HepG2 (cell line): ENCODE data around the gene POLG2. TPM values are rescaled to one million over a fixed set of nuclear protein-coding genes. Genes with fewer than 3 reads are reported as not detected.

ENCODE experiments used
- ATAC-seq: fragments of 200-7000 bp; cut with Tn5 transposase; 3 replicates; pipeline ENCODE4 v1.9.1; 2020; ENCODE audit warnings: mild to moderate bottlenecking, moderate library complexity
- BruUV-seq: library from RNA; stranded (reverse); fragments of 400-500 nt; replicated peaks from 2 replicates; lab custom pipeline; 2021; lab: Mats Ljungman, UMichigan
- CTCF ChIA-PET: fragments of 300-600 bp; formaldehyde crosslinking; extraction: SDS; loops from one replicate; lab custom pipeline; 2021; ENCODE audit warnings: low total read pairs, inconsistent platforms, low intra/inter-chr PET ratio; lab: Yijun Ruan, JAX
- POLR2A ChIA-PET: fragments of 350-600 bp; sonication (Branson Sonifier 250); formaldehyde crosslinking; loops from one replicate; lab custom pipeline; 2020; ENCODE audit warnings: antibody characterized with exemption, inconsistent platforms; lab: Yijun Ruan, JAX
- DNase-seq: peaks from one replicate; pipeline ENCODE4 v3.0.0-alpha.2; 2015; ENCODE audit warnings: low spot score
- FAIRE-seq: peaks from 3 replicates; lab custom pipeline; 2011; peaks lifted over from hg19 to GRCh38; lab: Jason Lieb, UNC
- H2AFZ ChIP-seq: one replicate; pipeline ENCODE4 v1.6.1; 2011; ENCODE audit warnings: low read length, inconsistent platforms
- H3K27ac ChIP-seq: fragments of 300-600 bp; 3 replicates; pipeline ENCODE4 v1.8.0; 2011; ENCODE audit warnings: mixed run types, mild to moderate bottlenecking, mixed read lengths, low read length, inconsistent platforms; ENCODE audit not compliant: insufficient read depth; ENCODE audit errors: extremely low read length
- H3K27me3 ChIP-seq, 2 experiments: fragments of 200-600 bp in 1 of 2; 2 replicates in 1 of 2; 3 replicates in 1 of 2; pipeline versions ENCODE4 v1.6.0 to v1.8.0; 2011; ENCODE audit warnings: low read length in 2 of 2, mild to moderate bottlenecking in 2 of 2, moderate library complexity in 2 of 2, inconsistent platforms in 1 of 2; ENCODE audit not compliant: insufficient read depth in 2 of 2, control insufficient read depth in 1 of 2
- H3K36me3 ChIP-seq, 2 experiments: fragments of 200-600 bp in 1 of 2; replicated peaks in 1 of 2; 2 replicates in 1 of 2; 3 replicates in 1 of 2; pipeline versions ENCODE4 v1.5.1 to v1.8.0; 2011; ENCODE audit warnings: low read length in 2 of 2, inconsistent platforms in 1 of 2; ENCODE audit not compliant: insufficient read depth in 2 of 2, control insufficient read depth in 1 of 2
- H3K4me1 ChIP-seq: 2 replicates; pipeline ENCODE4 v1.5.1; 2012; ENCODE audit warnings: low read length, inconsistent platforms; ENCODE audit not compliant: insufficient read depth
- H3K4me2 ChIP-seq: 2 replicates; pipeline ENCODE4 v1.6.0; 2011; ENCODE audit warnings: low read depth, low read length, inconsistent platforms
- H3K4me3 ChIP-seq, 3 experiments: fragments of 200-600 bp in 1 of 3; sonication (generic), shearing (Covaris generic) in 1 of 3; replicated peaks in 1 of 3; 2 replicates each; pipeline ENCODE4 v1.5.1; 2011 to 2016; ENCODE audit warnings: low read length in 3 of 3, inconsistent platforms in 2 of 3, low read depth in 2 of 3, mild to moderate bottlenecking in 2 of 3, control low read depth in 1 of 3, mixed read lengths in 1 of 3; ENCODE audit not compliant: insufficient read depth in 1 of 3
- H3K79me2 ChIP-seq: one replicate; pipeline ENCODE4 v1.6.1; 2011; ENCODE audit warnings: low read length, inconsistent platforms; ENCODE audit not compliant: insufficient read depth
- H3K9ac ChIP-seq: 2 replicates; pipeline ENCODE4 v1.6.0; 2011; ENCODE audit warnings: mild to moderate bottlenecking, low read depth, low read length, inconsistent platforms; ENCODE audit not compliant: insufficient read depth
- H3K9me3 ChIP-seq: 2 replicates; pipeline ENCODE4 v1.5.1; 2012; ENCODE audit warnings: mild to moderate bottlenecking, low read length
- H4K20me1 ChIP-seq: 2 replicates; pipeline ENCODE4 v1.6.0; 2011; ENCODE audit warnings: inconsistent platforms, mild to moderate bottlenecking, low read length, moderate library complexity; ENCODE audit not compliant: insufficient read depth
- ATF6 ChIP-seq: sonication (generic); formaldehyde crosslinking; conservative IDR thresholded peaks from 2 replicates; pipeline ENCODE4 v1.4.0; 2020; ENCODE audit warnings: missing genetic modification reagents
- CEBPG ChIP-seq: IDR thresholded peaks from 2 replicates; pipeline ENCODE4 v1.6.1; 2016
- GMEB1 ChIP-seq: sonication (generic); formaldehyde crosslinking; IDR thresholded peaks from 2 replicates; pipeline ENCODE4 v1.5.1; 2020; ENCODE audit warnings: missing genetic modification reagents, mild to moderate bottlenecking, borderline replicate concordance
- MAFF ChIP-seq: IDR thresholded peaks from 2 replicates; pipeline ENCODE4 v1.6.1; 2011; ENCODE audit warnings: low read depth, low read length, improper control_type of control experiment
- MAFK ChIP-seq, 2 experiments: IDR thresholded peaks in 1 of 2; conservative IDR thresholded peaks in 1 of 2; 2 replicates each; pipeline ENCODE4 v1.6.1; 2011; ENCODE audit warnings: improper control_type of control experiment in 2 of 2, low read length in 2 of 2
- MIER2 ChIP-seq: IDR thresholded peaks from 2 replicates; pipeline ENCODE4 v1.6.1; 2016; ENCODE audit warnings: missing biosample characterization, missing genetic modification reagents
- PBX3 ChIP-seq: sonication (generic); formaldehyde crosslinking; IDR thresholded peaks from 2 replicates; pipeline ENCODE4 v1.8.1; 2023; ENCODE audit warnings: missing genetic modification reagents, inconsistent platforms, borderline replicate concordance
- ZMYM3 ChIP-seq: sonication (generic); formaldehyde crosslinking; IDR thresholded peaks from 2 replicates; pipeline ENCODE4 v1.5.1; 2020; ENCODE audit warnings: mild to moderate bottlenecking, missing genetic modification reagents
- ZNF382 ChIP-seq: sonication (generic); formaldehyde crosslinking; IDR thresholded peaks from 2 replicates; pipeline ENCODE4 v1.5.0; 2020; ENCODE audit warnings: missing genetic modification reagents, mild to moderate bottlenecking, borderline replicate concordance
- WGBS: methylation state at CpG from one replicate; pipeline ENCODE4 v1.1.6; 2017; ENCODE audit warnings: low lambda C conversion rate; 5-methylcytosine and 5-hydroxymethylcytosine counted together
- in situ Hi-C: cut with HindIII; loops from 2 replicates; pipeline ENCODE4 v1.10.0; 2017; ENCODE audit warnings: low pct_unique_long_range_greater_than_20kb; ENCODE audit not compliant: extremely low pct_ligation_motif_present
- intact Hi-C: fragments of 100-400 bp; cut with micrococcal nuclease; formaldehyde crosslinking; loops from one replicate; pipeline ENCODE4 v1.10.0; 2022; ENCODE audit not compliant: unreplicated experiment
- polyA plus RNA-seq, 8 experiments: library from polyadenylated mRNA; depleted of rRNA in 3 of 8; stranded (reverse) in 7 of 8; unstranded in 1 of 8; fragments of >200 nt; fragmentation: Illumina TruSeq in 4 of 8; extraction: Trizol in 4 of 8; gene quantifications; 2 replicates each; pipeline versions ENCODE4 v1.2.1 to v1.2.3, GENCODE V29; 2011 to 2016; ENCODE audit warnings: low read depth in 4 of 8, missing spikeins in 1 of 8, mixed read lengths in 1 of 8; ENCODE audit not compliant: insufficient read depth in 1 of 8
- total RNA-seq, 5 experiments: library from RNA; depleted of rRNA; stranded (reverse); fragments of >200 nt; fragmentation: Illumina TruSeq; extraction: Trizol; gene quantifications; 2 replicates each; pipeline ENCODE4 v1.2.3, GENCODE V29; 2016; ENCODE audit warnings: low read depth in 1 of 5

POLG2 gene
- total and polyA plus RNA-seq, 2 of the 13 experiments (the other 11 are each of a cell fraction or from before 2014, with no cell fraction given): 21.1 to 25.5 TPM

GRCh38 chr17:64496786-64497564, at the start of gene POLG2 (continued):
- TF ChIP-seq ZNF382 (CRISPR knock-in tag) (no peak), ATF6 (CRISPR knock-in tag) (0 out of 2 replicates have a peak, but pooled peaks have one; percentile 83), GMEB1 (CRISPR knock-in tag) (peak; percentile 96)
- TF ChIP-seq, all 625 proteins: peak for 399

- Histone ChIP-seq H3K79me2 (no peaks in the 10 kb centered on the region), H3K36me3 (peaks cover 4 to 18% of the 10 kb centered on the region in 2 experiments; a peak in 3 of 5 replicates), H3K27ac (no peak overlapping the region), H3K9me3 (no peaks in the 10 kb centered on the region), H3K9ac (no peak overlapping the region), H4K20me1 (no peaks in the 10 kb centered on the region; the same call in 1 of the 2 replicates), H3K27me3 (no peaks in the 10 kb centered on the region), H3K4me1 (peaks cover 4% of the 10 kb centered on the region; the same call in 1 of the 2 replicates), H3K4me3 (no peak overlapping the region), H2AFZ (no peak overlapping the region), H3K4me2 (no peak overlapping the region)
- no TSS peak for BruUV-seq
- ChIA-PET POLR2A (interaction anchor here (0.6 to 1.6 kb wide), 2 partner anchors 38 to 63 kb away, joined by 3 to 4 read pairs; partner anchors contain the start of gene CEP95), CTCF (no interaction called here)
- no peak for ATAC-seq
- DNase-seq: no peak
- intact Hi-C loops: no loop called here
- in situ Hi-C loops: loop anchor here (25.0 kb wide), 1 partner anchor 93 kb away; no protein-coding TSS in a partner anchor
- FAIRE-seq: no peak
- peak; percentile 89 for TF ChIP-seq MAFF
- no peak for TF ChIP-seq CEBPG (CRISPR knock-in tag)
- TF ChIP-seq MIER2 (CRISPR knock-in tag): no peak
- no peak for TF ChIP-seq PBX3
- TF ChIP-seq MAFK (conservative IDR thresholded peaks at IDR 0.05 in 1 of 2, IDR thresholded peaks at IDR 0.05 in 1 of 2; ENCODE audit: low read length in 2 of 2): peak; percentile 90 to 93
- TF ChIP-seq ZMYM3: no peak
- WGBS: 94% methylated on average over 2 of the region's 2 CpGs
These were observed 47.9 kb upstream of the POLG2 start for GRCh38 chr17:64544742-64545141.
